Central memory CD8-positive, alpha-beta T cell (primary cell): Measurements from ENCODE around the gene CLEC17A.
A peak's percentile ranks its signal among the peaks of the same experiment; 100 is the strongest.
"Not testable (repeated sequence)": the region's sequence is repeated elsewhere in the genome, so short reads cannot be mapped to it uniquely, and the experiment has no call there.

Source experiments
- ATAC-seq: fragments of 150-1000 bp; cut with Tn5 transposase; replicated peaks from 2 replicates; pipeline ENCODE4 v1.10.0; 2022; ENCODE audit warnings: mild to moderate bottlenecking, moderate FRiP score, moderate number of reproducible peaks; ENCODE audit not compliant: poor library complexity, severe bottlenecking; ENCODE audit errors: extremely low read depth
- DNase-seq, 2 donors: peaks; one replicate each; pipeline ENCODE4 v3.0.0; 2021; ENCODE audit warnings: low spot score in 2 of 2
- H3K27ac Mint-ChIP-seq: one replicate; pipeline ENCODE4 v1.8.0; 2022; ENCODE audit warnings: low read depth, mild to moderate bottlenecking, moderate library complexity, mixed read lengths
- H3K27me3 Mint-ChIP-seq: one replicate; pipeline ENCODE4 v1.8.0; 2022; ENCODE audit warnings: mixed read lengths
- H3K36me3 Mint-ChIP-seq: one replicate; pipeline ENCODE4 v1.8.0; 2022; ENCODE audit warnings: mild to moderate bottlenecking, moderate library complexity, mixed read lengths; ENCODE audit not compliant: insufficient read depth
- H3K4me1 Mint-ChIP-seq: one replicate; pipeline ENCODE4 v1.8.0; 2022; ENCODE audit warnings: mixed read lengths
- H3K4me3 Mint-ChIP-seq: one replicate; pipeline ENCODE4 v1.8.0; 2022; ENCODE audit warnings: mild to moderate bottlenecking, moderate library complexity, mixed read lengths
- H3K9me3 Mint-ChIP-seq: one replicate; pipeline ENCODE4 v1.8.0; 2022; ENCODE audit warnings: mixed read lengths

CLEC17A gene

GRCh38 chr19:14562660-14563589 is 20.0 kb upstream of the CLEC17A start:
- Mint-ChIP-seq H3K27me3 (no peaks in the 10 kb centered on the region), H3K36me3 (peaks cover 14% of the 10 kb centered on the region), H3K9me3 (no peaks in the 10 kb centered on the region), H3K4me1 (peaks cover 37% of the 10 kb centered on the region), H3K27ac (peak overlapping the region; percentile 76), H3K4me3 (peak overlapping the region; percentile 46)
- DNase-seq (no peak), ATAC-seq (no peak)

- H3K36me3 Mint-ChIP-seq = peaks cover 14% of the 10 kb centered on the region
- ATAC-seq = no peak
- H3K9me3 Mint-ChIP-seq = no peaks in the 10 kb centered on the region
- no peak overlapping the region for H3K4me3 Mint-ChIP-seq
- peaks cover 43% of the 10 kb centered on the region for H3K4me1 Mint-ChIP-seq
- no peak for DNase-seq
- H3K27me3 Mint-ChIP-seq = no peaks in the 10 kb centered on the region
- H3K27ac Mint-ChIP-seq = no peak overlapping the region
Measured at GRCh38 chr19:14563590-14563926, 19.3 kb upstream of the CLEC17A start.

- peaks cover 48% of the 10 kb centered on the region for H3K4me1 Mint-ChIP-seq
Measured at GRCh38 chr19:14563989-14564651, 18.8 kb upstream of the CLEC17A start.

GRCh38 chr19:14564652-14565297 is 18.1 kb upstream of the CLEC17A start:
- not testable (repeated sequence) for ATAC-seq, DNase-seq, H3K4me3 Mint-ChIP-seq, H3K9me3 Mint-ChIP-seq, H3K27me3 Mint-ChIP-seq
- H3K27ac Mint-ChIP-seq = peak overlapping the region; percentile 22
- peaks cover 14% of the 10 kb centered on the region for H3K36me3 Mint-ChIP-seq
- H3K4me1 Mint-ChIP-seq = peaks cover 53% of the 10 kb centered on the region

More at GRCh38 chr19:14563989-14564651, 18.8 kb upstream of the CLEC17A start:
- Mint-ChIP-seq H3K27ac (no peak overlapping the region), H3K27me3 (no peaks in the 10 kb centered on the region), H3K4me3 (no peak overlapping the region), H3K9me3 (no peaks in the 10 kb centered on the region), H3K36me3 (peaks cover 14% of the 10 kb centered on the region)
- DNase-seq (no peak), ATAC-seq (peak; percentile 41)

GRCh38 chr19:14565298-14565679 is 17.6 kb upstream of the CLEC17A start:
- no peak for DNase-seq
- ATAC-seq = no peak
- Mint-ChIP-seq H3K27ac (peak overlapping the region; percentile 22), H3K27me3 (no peaks in the 10 kb centered on the region), H3K36me3 (peaks cover 14% of the 10 kb centered on the region), H3K4me1 (peaks cover 51% of the 10 kb centered on the region), H3K4me3 (no peak overlapping the region), H3K9me3 (no peaks in the 10 kb centered on the region)

- ATAC-seq (no peak), DNase-seq (no peak)
- Mint-ChIP-seq H3K4me3 (peak overlapping the region; percentile 45), H3K36me3 (peaks cover 14% of the 10 kb centered on the region), H3K27me3 (no peaks in the 10 kb centered on the region), H3K27ac (peak overlapping the region; percentile 72), H3K4me1 (peaks cover 53% of the 10 kb centered on the region), H3K9me3 (no peaks in the 10 kb centered on the region)
Measured at GRCh38 chr19:14565765-14566711, 16.8 kb upstream of the CLEC17A start.

- DNase-seq (no peak), ATAC-seq (peak; percentile 15)
- H3K36me3 Mint-ChIP-seq = peaks cover 17% of the 10 kb centered on the region
- H3K27me3 Mint-ChIP-seq = no peaks in the 10 kb centered on the region
- peak overlapping the region; percentile 45 for H3K4me3 Mint-ChIP-seq
- H3K9me3 Mint-ChIP-seq = no peaks in the 10 kb centered on the region
- H3K4me1 Mint-ChIP-seq = peaks cover 60% of the 10 kb centered on the region
- H3K27ac Mint-ChIP-seq = peak overlapping the region; percentile 72
Measured at GRCh38 chr19:14566712-14567077, 16.2 kb upstream of the CLEC17A start.

- Mint-ChIP-seq H3K9me3 (no peaks in the 10 kb centered on the region), H3K27me3 (no peaks in the 10 kb centered on the region), H3K4me1 (peaks cover 61% of the 10 kb centered on the region), H3K27ac (peak overlapping the region; percentile 72), H3K4me3 (peak overlapping the region; percentile 45), H3K36me3 (peaks cover 18% of the 10 kb centered on the region)
- no peak for ATAC-seq
- no peak for DNase-seq
Measured at GRCh38 chr19:14567079-14567478, 15.8 kb upstream of the CLEC17A start.

- DNase-seq = no peak
- Mint-ChIP-seq H3K27me3 (no peaks in the 10 kb centered on the region), H3K4me1 (peaks cover 57% of the 10 kb centered on the region), H3K27ac (peak overlapping the region; percentile 82), H3K4me3 (peak overlapping the region; percentile 94), H3K36me3 (peaks cover 10% of the 10 kb centered on the region), H3K9me3 (no peaks in the 10 kb centered on the region)
- no peak for ATAC-seq
Measured at GRCh38 chr19:14570864-14571527, 11.9 kb upstream of the CLEC17A start.

- Mint-ChIP-seq H3K36me3 (peaks cover 7% of the 10 kb centered on the region), H3K4me1 (peaks cover 52% of the 10 kb centered on the region), H3K27me3 (no peaks in the 10 kb centered on the region)
Measured at GRCh38 chr19:14571695-14572490, 11.0 kb upstream of the CLEC17A start, which contains the start of gene NDUFB7. TSS of gene NDUFB7 (minus strand) at chr19:14572066. CDS start at chr19:14572000, 66 bp downstream.

GRCh38 chr19:14575428-14575980 is 7.4 kb upstream of the CLEC17A start:
- Mint-ChIP-seq H3K36me3 (peaks cover 7% of the 10 kb centered on the region), H3K9me3 (no peaks in the 10 kb centered on the region), H3K27me3 (no peaks in the 10 kb centered on the region), H3K4me1 (peaks cover 24% of the 10 kb centered on the region), H3K27ac (no peak overlapping the region), H3K4me3 (no peak overlapping the region)
- no peak for ATAC-seq
- no peak for DNase-seq

More at GRCh38 chr19:14571695-14572490, 11.0 kb upstream of the CLEC17A start, which contains the start of gene NDUFB7:
- peak within 1 kb of the TSS; percentile 94 for H3K4me3 Mint-ChIP-seq
- peak; percentile 76 to 82 for DNase-seq
- H3K9me3 Mint-ChIP-seq = no peaks in the 10 kb centered on the region
- ATAC-seq = peak; percentile 96
- peak within 1 kb of the TSS; percentile 82 for H3K27ac Mint-ChIP-seq
